HG02798 (cell line): ENCODE results near the gene STT3A.
A peak's percentile ranks its signal among the peaks of the same experiment; 100 is the strongest.

Source experiments
- ATAC-seq: cut with Tn5 transposase; IDR thresholded peaks from one replicate; pipeline ENCODE4 v1.9.1; 2021; ENCODE audit warnings: mild to moderate bottlenecking; ENCODE audit not compliant: unreplicated experiment, poor library complexity

STT3A gene

DNA sequence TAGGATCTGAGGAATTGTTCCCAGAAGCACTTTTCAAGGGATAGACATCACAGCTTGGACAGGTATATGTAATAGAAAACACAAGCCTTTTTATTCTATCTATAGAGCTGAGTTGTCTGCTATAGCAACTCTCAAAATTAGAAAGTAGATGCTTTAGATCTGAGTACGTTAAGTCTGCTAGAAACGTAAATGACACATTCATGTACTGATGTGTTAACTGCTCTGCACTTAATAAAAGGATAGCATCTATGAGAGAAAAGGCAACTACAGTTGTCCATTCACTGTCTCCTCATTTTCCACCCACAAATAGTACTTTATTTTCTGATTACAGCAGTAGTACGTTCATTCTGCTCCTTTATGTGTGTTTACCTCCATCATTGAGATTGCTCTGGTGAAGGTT lies 6.0 kb upstream of the STT3A start:
- ATAC-seq: no peak

- no peak for ATAC-seq
Observed at GRCh38 chr11:125587480-125587879, 5.2 kb upstream of the STT3A start.

DNA sequence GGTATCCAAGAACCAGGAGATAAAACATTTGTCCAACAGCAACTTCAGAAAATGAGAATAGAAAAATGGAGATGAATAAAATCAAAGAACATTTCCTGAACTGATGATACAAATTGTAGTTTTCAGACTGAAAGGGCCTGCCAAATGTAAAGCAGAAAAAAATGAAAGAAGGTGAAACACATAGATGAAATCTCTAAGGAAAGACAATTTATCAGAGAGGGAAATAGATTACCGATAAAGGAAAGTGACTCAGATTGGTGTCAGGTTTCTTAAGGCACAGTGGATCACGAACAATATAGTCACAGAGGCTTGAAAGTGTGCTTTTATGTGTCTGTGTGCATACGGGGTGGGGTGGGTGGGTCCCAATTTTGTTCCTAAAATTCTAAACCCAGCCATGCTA lies 4.1 kb upstream of the STT3A start:
- no peak for ATAC-seq

- ATAC-seq: peak; percentile 15
Observed at GRCh38 chr11:125591649-125592304, 875 bp upstream of the STT3A start.

- no peak for ATAC-seq
Observed at GRCh38 chr11:125593114-125593820, 615 bp downstream of the STT3A start.

DNA sequence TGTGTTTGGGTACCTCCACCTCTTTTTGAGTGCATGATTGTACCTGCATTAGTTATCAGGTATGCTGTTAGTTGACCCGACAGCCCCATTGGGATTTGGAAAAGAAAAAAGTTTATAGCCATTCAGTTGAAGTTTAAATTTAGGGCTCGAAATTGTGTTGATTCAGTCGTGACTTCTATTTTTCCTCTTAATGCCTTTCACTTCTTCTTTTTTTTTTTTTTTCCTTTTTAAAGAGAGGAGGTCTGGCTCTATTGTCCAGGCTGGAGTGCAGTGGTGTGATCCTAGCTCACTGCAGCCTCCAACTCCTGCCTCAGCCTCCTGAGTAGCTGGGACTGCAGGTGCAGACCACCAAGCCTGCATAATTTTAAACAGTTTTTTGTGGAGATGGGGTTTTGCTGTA lies 2.3 kb downstream of the STT3A start:
- ATAC-seq: no peak

DNA sequence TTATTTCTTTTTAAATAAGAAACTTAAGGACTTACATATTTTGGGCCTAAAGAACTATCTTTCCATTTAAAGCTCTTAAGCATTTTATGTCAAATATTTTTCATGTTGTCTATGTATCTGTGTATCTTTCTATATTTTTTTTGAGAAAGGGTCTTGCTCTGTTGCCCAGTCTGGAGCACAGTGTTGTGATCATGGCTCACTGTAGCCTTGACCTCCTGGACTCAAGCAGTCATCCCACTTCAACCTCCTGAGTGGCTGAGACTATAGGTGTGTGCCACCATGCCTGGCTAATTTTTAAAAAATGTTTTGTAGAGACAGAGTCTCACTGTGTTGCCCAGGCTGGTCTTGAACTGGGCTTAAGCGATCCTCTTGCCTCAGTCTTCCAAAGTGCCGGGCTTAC lies 8.0 kb downstream of the STT3A start:
- no peak for ATAC-seq

GRCh38 chr11:125603207-125603606 lies 10.6 kb downstream of the STT3A start:
- no peak for ATAC-seq

DNA sequence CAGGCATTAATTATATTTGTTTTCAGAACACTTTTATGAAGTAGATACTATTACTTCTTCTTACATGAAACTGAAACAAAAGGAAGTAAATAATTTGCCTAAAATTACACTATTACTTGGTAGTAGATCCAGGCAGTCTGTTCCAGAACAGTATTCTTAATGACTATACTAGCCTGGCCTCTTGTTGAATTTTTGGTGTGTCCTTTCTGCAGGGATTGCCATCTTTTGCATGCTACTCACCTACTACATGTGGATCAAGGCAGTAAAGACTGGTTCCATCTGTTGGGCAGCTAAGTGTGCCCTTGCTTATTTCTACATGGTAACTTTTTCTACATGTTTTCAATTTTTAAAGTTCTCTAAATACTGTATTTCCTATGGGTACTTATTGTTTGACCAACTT lies 12.8 kb downstream of the STT3A start:
- ATAC-seq: no peak

DNA sequence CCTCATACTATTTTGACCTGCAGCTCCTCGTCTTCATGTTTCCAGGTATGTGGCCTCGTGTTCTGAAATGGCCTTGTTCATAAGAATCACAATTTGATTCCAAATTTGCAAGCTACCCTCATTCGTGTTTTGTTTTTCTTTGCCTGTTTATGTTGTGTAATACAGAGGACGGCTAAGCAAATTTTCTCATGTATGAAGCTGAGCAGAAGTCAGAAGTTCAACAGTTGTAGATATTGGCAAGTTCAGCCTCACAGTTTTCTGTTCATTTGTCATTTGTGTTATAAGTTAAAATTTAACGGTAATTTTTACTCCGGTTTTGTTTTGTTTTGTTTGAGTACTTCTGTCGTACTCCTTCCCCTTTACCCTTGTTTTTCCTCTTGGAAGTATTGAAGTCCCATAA lies 16.9 kb downstream of the STT3A start:
- no peak for ATAC-seq

DNA sequence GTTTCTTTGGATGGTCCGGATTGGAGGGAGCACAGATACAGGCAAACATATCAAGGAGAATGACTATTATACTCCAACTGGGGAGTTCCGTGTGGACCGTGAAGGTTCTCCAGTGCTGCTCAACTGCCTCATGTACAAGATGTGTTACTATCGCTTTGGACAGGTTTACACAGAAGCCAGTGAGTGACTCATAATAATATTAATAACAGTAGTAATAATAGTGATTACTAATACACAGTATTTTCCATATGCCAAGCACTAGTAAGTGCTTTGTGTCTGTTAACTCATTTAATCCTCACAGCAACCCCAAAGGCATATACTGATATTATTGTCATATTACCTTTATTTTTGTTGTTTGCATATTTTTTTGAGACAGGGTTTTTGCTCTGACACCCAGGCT lies 25.7 kb downstream of the STT3A start:
- ATAC-seq: no peak

DNA sequence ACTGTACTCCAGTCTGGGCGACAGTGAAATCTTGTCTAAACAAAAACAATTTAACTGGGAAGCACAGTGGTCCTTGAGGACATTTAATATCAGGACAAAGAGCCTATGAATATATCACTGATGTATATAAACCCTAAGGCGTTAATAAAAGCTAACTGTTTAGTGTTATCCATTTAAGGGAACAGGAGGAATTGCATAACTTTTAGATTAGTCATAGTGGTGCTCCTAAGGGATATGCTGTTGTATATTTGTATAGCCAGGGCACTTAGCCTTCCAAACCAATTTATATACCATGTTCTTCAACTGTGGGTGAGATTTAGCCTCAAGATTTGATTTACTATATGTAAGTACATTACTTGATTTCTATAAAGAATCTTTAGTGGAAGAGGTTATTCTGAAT lies 29.3 kb downstream of the STT3A start:
- no peak for ATAC-seq

DNA sequence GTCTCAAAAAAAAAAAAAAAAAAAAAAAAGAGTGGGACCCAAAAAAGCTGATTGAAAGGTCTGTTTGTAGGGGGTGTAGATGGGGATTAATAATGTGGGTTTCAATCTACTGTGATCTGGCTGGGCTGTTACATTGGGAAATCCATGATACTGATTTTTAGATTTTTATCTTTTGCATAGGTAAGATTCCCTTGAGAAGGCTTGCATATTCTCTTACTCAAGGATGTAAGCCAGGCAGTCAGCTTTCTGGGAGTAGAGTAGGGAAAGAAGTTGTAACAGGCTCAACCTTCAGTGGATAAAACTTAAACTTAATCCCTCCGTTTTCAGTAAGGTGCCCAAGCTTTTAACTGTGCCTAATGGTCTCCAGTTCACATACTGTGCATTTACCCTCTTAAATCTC lies 30.4 kb downstream of the STT3A start:
- ATAC-seq: no peak

GRCh38 chr11:125624756-125625213 lies 32.1 kb downstream of the STT3A start, which contains the start of gene CHEK1:
Gene CHEK1, plus strand, starts transcription at chr11:125625163. Its CDS starts 1,606 bp downstream, at chr11:125626769.
- ATAC-seq: no peak

DNA sequence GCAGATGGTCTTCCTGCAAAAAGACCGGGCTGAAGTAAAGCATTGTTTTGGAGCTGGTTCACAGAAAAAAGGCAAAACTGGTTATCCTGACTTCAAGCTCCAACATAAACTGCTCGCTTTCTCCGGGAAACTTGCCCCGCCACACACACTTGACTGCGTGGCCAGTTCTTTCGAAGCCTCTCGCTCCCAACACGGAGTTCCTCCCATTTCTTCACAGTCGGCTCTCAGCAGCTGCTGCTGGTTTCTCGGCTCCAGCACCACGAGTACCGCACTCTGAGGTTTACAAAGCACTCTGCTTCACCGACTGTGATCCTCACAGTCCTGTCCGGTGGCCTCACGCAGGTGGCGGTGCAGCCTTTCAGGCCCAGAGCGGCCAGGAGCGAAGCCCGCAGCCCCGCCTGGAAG lies 32.6 kb downstream of the STT3A start:
- ATAC-seq: no peak

- ATAC-seq: peak; percentile 90
Observed at GRCh38 chr11:125625630-125626287, 33.1 kb downstream of the STT3A start.

DNA sequence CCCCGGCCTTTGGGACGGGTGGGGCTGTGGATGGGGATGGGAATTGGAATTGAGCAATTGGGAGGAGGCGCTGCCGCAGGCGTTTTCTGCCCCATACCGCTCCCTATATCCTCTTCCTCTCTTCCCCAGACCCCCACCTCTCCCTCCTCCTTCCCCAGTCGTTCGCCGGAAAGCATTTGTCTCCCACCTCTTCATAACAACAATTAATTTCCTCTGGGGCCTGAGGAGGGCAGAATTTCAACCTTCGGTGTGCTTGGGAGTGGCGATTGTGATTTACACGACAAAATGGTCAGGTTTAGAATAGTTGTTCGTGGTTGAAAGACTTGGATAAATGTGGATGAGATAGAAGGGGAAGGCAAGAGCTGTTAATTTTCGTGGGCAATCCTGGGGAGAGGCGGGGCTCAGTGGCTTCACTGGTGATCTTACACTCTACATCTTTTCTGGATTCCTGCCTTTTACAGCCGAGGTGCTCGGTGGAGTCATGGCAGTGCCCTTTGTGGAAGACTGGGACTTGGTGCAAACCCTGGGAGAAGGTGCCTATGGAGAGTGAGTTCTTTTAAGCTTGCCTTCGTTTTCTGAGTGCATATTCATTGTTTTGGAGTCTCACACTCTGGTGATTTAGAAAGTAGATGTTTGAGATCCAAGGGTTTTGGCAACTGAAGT lies 33.8 kb downstream of the STT3A start:
- ATAC-seq: peak; percentile 18

- ATAC-seq: no peak
Observed at GRCh38 chr11:125627236-125627910, 34.7 kb downstream of the STT3A start.

DNA sequence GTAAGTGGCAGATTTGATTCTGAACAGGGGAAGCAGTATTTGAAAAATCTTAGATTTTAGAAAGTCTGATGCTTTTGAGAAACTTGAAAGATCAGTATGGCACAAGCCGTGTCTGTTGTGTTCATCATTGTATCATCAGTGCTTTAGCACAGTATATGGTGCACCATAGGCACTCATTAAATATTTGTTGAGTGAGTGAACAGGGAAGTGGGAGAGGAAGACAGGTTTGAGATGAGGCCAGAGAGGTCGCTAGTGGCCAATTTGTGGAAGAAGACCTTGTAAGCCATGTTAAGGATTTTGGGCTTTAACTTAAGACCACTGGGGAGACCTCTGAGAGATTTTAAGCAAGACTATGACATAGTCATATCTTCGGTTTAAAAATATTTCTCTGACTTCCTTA lies 45.2 kb downstream of the STT3A start:
- ATAC-seq: no peak

GRCh38 chr11:125638315-125638714 lies 45.7 kb downstream of the STT3A start:
- no peak for ATAC-seq
